ENCODE data around the gene SLC7A1.

SLC7A1 gene

DNA sequence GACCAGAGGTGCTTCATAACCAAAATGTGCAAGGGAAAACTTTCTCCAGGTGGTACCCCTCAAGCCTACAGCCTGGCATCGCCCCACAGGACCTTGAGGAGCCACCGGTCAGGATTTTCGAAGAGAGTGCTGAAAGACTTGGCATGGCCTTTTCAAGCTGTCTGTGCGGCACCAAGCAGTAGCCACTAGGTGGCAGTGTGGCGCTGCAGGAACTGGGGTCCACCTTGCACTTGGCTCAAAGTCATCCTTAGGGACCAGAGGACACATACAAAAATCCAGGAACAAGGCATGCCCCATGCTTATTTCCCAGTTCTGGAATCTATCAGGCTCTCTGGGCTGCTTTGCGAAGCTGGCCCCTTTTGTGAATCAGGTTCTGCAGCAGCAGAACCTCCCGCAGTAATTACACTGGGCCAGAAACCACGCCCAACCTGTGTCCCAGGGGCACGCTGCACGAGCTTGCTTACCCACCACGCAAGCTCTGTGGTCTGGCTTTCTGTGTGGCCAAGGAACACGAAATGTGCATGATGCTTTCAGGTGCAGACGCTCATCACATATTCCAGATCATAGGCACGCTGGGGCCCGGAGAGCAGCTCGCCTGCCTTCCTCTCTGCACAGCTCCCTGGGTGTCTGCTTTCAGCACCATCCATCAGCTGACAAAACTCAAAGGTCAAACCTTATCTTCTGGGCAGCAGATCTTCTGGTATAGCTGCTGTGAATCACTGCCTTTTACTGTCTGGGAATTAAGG lies 87.2 kb downstream of the SLC7A1 start:
- DNase-seq = peak; percentile 59 to 67

DNA sequence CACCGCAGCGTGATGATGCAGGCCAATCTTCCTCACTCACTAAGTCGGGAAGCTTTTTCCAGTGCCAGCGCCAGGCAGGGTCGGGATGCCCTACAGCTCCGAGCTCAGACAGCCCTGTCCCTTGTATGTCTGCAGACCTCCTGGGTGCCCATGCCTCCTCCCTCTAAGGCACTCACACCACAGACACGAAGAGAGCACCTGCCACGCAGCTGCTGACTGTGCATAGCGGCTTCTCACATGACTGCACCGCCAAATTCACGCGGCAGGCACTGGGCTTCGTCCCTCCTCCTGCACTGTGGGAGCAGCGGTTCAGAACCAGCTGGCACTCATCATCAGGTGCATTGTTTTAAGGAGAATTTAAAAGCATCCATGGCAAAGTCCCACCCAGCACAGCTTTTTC lies 88.1 kb downstream of the SLC7A1 start:
- no peak for DNase-seq

DNA sequence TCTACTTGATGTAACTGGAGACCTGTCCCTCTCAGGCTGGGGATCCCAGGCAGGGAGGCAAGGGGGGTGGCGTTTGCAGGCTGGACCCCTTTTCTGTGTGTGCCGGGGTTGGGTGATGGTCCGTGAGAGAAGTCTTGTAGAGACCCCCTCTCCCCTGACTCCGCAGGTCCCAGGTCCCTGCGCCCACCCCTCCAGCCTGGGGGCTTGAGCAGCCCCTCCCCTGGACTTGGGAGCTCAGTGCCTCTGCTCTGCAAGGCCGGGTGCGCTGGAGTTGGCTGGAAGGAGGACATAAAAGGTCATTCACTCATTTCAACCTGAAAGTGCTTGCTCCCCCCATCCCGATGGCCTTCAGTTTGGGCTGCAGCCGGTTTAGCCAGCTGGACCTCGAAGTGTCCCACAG lies 89.5 kb downstream of the SLC7A1 start:
- no peak for DNase-seq

DNA sequence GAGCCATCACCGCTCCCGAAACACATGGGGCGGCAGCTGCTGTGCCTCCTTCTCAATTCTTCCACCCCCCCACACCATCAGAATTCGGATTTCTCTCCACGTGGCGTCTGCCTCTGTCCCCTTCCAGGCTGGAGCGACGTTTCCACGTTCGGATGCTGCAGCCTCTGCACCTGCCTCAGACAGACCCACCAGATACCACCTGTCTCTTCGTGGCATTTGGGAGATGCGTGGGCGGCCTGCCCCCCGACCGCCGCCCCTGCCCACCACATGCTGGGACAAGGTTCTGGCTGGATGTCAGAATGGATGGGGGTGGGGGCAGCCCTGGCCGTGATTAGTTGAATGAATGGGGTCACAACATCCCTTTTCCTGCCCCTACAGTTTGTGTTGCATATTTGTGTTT lies 90.0 kb downstream of the SLC7A1 start:
- no peak for DNase-seq

DNA sequence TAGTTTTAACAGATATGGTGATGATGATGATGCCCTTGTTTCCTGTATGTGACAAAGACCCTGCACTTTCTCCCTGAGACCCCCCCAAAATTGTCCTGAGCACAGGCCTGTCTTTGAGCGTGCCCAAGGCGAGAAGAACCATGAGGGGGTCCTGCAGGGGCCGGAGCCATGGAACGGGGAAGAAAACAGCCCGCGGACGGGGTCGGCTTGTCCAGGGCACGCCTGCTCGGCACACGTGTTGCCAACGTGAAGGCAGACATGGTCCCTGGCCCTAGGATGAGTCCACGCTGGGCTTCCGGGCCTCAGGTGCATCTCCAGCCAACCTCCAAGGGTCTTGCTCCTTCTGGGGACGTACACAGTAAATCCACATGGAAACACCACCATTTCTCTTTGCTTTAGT lies 90.8 kb downstream of the SLC7A1 start:
- no peak for DNase-seq

DNA sequence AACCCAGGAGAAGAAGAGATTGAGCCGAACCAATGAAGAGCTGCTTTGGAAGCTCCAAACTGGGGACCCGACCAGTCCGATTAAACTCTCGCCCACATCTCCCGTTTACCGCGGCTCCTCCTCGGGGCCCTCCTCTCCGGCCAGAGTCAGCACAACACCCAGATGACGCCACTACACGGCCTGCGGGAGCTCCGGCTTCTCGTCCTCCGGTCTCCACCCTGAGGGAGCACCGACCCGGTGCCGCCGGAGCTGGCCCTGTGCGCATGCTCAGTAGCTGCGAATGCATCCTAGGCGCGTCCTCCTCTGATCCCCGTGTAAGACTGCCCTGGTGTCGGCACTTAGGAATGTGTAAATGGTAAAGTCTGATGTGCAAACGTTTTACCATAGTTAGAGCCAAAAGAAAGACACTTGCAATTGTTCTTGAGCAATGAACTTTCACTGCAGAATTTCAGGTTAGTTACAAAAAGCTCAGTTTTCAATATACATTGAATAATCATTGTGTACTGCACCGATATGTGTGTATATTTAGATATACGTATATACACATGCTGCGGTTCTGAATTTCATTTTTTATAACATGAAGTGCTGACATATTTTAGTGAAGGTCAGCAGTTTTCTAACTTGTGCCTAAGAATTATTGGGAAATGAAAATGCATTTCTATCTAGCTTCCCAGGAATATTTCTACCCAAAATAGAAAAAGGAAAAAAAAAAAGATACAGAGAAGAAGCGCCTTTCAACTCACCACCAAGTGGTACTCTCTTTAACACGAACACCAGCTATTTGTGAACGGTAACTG lies 92.2 kb downstream of the SLC7A1 start:
- DNase-seq = no peak

DNA sequence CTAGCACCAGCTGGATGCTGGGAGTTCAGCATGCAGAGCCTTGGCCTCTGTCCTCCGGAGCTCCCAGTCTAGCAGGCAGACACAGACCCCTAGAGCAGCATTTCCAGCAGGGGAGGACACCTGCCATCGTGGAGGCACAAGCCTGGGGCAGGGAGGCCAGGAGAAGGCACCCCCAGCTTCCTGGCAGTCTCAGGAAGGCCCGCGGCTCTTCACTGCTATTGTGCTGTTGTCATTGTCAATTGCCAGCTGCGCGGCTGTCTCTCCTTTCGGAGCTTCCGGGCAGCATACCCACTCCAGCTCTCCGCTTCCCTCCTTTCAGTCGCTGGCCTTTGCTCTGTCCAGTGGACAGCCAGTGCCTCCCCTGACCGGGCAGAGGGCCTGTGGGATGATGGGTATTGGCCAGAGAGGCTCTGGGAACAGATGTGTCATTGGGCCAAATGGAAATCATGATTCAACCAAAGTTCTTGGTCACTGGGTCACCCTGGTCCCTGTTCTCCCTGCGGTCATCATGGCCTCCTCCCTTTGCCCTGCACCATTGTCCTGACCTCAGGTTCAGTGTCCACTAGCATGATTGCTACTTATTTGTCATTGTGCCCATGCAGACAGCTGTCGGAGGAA lies 93.0 kb downstream of the SLC7A1 start:
- no peak for DNase-seq

DNA sequence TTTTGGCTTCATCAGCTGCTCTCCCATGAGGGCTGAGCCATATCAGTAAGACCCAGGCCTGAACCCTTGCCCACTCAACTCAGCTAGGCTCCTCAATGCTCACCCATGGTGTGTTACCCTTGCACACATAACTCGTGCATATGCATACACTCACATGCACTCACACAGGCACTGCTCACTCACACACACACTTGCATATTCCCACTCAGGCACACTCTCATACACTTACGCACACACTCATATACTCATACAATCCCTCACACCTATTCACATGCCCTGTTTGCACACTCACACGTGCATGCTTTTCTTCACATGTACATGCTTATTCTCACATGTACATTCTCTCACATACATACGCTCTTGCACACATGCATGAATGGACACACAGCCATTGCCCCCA lies 93.8 kb downstream of the SLC7A1 start:
- no peak for DNase-seq

DNA sequence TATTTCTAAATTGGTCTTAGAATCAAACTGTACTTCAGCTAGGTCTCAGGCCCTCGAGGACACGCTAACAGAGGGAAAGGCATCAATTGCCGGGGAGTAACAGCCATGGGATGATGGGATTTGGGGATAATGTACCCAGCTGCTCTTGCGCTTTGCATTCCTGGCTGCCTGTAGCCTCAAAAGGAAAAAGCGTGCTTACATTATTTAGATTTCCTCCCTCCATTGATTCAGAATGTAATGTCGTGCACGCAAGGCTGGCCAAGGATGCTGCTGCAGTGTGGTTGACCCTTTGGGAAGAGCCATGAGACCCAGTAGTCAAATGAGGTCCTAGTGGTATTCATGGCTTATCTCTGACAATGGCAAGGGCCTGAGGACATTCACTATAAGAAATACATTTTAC lies 95.1 kb downstream of the SLC7A1 start:
- no peak for DNase-seq

DNA sequence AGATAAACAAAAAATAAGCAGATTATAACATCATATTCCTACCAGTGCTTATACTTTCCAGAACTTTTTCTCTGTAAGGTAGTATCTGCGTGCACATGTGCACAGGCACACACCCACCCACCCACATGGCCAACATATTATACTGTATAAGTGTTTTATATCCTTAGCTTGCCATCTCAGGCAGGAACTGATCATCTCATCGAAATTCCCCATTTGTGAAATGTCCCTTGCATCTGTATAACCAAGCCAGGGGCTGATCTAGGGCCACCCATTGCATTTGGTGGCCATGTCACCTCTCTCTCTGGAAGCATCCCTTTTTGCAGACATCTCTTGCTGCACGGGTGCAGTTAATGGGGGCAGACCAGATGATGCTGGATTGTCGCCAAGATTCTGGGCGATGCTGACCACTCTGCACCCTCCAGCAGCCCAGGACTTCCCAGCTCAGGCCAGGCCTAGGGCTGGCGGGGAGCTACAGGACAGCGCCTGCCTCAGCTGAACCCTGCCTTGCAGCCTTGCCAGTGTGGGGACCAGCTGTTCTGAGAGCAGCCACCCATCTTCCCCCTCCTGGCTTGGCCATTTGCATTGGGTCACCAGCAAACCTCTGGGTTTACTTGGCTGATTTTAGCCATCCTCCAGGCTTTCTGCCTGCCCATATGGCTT lies 95.9 kb downstream of the SLC7A1 start:
- no peak for DNase-seq

DNA sequence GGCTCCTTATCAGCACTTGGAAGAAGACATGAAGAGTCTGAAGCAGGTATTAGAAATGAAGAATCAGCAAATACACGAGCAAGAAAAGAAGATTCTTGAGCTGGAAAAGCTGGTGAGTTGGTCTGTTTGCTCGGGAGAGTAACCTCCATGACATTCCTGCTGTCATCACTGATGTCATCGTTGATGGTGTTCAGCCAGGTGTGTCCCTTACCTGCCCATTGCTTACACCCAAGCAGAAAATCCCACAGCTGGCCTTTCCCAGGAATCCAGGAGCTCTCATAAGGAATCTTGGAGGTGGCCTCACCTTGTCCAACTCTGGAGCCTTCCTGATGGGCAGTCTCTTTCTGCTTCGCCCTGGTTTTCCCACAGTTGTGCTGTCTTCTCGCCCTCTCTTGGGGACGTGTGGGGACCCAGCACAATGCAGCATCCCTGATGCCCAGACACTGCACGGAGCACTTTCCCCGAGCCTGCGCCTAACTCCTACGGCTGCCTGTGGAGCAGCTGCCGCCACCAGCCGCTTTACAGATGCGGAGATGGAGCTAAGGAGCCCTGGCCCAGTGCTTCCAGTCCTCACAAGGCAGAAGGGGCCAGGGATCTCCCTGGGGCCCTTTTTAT lies 97.0 kb downstream of the SLC7A1 start:
- DNase-seq = no peak

DNA sequence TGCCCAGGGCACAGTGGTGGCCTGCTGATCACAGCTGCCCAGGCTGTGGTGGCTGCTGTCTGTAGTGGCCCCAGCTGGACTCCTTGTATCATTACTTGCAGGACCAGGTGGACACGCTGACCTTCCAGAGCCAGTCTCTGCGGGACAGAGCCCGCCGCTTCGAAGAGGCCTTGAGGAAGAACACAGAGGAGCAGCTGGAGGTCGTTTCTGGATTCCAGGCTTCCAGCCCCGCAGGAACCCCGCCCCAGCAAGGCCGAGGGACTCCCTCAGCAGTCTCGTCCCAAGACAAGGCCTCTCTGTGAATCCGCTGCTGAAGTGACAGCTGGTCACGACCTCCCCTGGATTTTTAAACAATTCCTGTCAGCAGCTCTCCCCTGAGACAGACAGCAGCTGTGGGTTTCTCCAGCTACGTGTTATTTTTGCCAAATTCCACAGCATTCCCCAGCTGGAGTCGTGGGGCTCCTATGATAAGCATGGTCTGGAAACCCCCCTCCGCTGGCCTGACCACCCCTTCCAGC lies 98.3 kb downstream of the SLC7A1 start:
- no peak for DNase-seq

DNA sequence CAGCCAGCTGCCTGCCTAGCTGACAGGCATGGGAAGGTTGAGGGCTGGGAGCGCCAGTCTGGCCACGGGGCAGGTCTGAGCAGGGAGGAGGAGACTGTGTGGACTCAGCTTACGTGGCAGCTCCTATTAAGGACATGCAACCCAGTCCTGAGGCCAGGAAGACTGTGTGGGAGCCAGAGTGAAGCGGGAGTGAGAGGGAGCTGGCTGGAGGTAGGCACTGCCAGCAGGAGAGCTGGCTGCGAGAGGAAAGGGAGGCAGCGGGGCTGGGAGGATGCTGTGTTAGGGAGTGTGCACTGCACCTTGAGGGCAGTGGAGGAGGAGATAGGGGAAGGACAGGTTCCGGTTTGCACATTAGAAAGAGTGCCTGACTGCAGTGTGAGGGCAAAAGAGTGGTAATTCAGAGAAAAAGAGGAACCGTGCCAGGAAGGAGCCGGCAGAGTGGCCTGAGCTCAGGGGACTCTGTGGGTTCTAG lies 99.2 kb downstream of the SLC7A1 start:
- no peak for DNase-seq

DNA sequence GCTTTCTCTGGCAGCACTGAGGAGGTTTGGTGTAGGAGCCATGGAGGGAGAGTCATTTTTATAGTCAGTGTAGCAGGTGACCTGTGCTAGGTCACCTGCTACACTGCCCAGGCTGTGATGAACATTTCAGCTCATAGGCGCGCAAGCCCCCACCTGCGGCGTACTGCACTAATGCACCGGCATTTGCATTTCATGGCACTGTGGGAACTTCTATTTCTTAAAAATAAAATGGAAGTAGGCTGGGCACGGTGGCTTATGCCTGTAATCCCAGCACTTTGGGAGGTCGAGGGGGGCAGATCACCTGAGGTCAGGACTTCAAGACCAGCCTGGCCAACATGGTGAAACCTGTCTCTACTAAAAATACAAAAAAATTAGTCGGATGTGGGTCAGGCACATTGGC lies 101.0 kb downstream of the SLC7A1 start:
- no peak for DNase-seq

DNA sequence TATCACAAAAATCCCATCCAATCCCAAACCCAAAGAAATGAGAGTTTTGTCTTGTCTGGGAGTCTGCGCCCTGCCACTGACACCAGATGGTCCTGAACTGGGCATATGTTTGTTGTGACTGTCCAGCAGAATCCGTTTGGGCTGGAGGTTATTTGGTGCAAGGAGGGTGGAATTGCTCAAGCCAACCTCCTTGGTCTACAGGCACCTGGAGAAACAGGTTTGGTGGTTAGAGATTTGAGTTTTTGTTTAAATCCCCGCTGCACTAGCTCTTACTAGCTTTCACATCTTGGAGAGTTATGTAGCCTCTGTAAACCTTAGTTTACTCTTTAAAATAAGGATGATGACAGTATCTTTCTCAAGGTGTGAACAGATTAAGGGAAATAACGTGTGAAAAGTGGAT lies 101.7 kb downstream of the SLC7A1 start:
- DNase-seq = no peak

DNA sequence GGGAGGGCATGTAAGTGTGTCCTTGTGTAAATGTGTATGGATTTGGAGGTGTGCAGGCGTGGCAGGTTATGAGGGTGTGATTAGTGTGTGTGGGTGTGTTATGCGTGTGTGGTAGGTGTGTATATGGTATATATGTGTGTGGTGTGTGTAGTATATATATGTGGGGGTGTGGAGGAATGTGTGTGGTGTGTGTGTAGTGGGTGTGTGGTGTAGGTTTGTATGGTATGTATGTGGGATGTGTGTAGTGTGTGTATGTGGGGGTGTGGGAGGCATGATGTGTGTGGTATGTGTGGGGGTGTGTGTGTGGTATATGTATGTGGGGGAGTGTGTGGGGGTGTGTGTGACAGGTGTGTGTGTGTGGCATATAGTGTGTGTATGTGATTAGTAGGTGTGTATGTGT lies 104.2 kb downstream of the SLC7A1 start:
- DNase-seq = no peak

DNA sequence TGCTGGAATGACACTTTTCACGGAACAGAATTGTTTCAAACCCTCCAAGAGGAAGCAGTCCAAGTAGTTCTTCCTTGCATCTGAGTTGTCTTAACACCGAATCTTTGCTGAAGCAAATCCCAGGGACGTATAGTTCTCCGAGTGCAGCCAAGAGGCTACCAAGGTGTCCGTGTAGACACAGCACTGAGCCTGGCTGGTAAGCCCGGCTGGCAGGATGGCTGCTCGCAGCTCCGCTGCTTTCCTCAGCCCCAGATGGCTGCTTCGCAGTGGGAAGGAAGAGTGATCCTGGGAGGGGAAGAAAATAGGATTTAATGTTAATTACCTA lies 105.0 kb downstream of the SLC7A1 start:
- DNase-seq = no peak

DNA sequence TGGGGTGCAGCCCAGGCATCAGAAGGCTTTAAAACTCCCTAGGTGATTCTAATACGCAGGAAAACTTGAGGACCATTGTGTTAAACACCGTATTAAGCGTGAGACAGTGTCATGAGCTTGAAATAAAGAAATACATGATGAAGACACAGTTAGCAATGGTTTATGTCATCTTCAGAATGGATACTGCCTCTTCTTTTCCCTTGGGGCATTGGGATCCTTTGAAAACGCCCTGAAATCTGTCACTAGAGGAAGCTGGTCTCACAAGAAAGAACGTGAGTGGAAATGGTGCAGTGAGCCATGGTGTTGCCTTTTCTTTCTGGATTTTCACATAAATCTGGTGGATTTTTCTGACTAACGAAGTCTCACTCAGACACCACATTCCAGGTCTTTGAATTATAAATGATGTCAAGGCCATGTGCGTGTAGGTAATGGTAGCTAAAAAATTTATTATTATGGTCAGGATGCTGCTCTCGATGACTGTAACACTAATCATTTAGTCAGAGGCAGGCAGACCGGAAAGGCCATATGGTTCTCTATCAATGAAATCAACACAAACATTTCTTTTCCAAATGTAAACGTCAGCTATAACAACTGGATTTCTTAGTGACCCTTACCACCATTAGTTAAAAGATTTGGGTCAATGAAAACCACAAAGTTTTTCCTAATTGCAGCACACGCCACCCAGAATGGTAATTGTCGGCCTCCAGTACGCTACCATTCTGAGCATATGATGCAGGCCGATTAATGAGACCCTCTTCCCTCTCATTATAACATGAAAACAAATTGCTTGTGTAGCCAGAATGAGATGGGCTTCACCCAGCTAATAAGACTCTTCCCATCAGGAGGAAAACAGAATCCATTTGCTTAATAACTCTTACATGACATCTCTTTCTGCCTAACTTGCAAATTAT lies 105.6 kb downstream of the SLC7A1 start:
- no peak for DNase-seq

DNA sequence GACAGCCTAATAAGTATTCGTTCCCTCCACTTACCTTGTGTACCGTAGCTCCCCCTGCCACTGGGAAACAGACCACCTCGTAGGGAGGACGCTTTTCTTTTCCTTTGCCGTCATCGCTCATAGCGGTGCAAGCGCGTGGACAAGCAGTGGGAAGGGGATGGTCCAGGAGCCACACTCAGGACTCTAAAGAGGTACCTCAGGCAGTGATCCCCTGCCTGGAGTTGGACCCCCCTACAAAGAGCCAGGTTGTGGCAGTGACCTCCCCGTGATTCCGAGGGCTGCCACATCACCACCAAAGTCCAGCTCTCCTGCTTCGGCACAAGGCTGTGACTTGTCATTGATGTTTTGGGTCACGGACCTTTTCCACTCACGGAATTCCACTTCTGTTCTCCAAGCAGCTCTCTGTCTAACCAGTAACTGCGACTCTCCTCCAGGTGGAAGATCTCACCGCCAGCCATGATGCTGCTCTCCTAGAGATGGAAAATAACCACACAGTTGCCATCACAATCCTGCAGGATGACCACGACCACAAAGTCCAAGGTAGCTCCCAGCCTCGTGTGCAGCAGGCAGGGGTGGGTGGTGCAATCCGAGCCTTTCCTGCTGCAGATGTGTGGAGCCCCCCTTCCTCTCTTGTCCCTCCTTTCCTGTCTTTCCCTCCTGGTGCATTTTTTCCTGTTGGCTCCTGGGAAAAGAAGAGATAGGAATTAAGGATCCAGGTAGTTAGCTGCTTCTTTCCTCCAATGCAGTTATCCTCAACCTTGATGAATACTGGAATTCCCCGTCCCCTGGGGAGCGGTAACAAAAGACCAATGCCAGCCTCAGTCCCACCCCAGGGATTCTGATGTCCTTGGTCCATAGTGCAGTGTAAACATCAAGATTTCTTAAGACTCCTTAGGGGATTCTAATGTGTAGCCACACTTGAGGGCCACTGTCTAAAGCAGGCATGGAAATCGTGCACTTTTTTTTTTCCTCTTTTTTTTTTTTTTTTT lies 107.7 kb downstream of the SLC7A1 start:
- DNase-seq = no peak

DNA sequence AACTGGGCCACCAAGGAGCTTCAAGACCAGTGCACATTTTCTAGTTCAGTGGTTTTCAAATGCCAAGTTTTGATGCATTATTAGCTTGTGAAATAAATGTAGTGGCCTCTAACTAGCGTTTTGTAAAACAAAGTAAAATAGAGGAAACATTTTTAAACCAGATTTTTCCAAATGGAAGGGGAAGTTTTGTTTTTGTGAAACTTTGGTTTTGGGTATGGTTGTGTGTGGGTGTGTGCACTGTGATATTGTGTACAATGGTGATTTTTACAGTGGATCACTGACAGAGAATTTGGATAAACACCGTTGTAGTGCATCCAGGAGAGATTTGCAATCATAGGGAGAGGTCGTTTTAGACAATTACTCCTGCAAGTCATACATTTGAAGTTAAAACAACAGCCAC lies 108.9 kb downstream of the SLC7A1 start:
- no peak for DNase-seq

DNA sequence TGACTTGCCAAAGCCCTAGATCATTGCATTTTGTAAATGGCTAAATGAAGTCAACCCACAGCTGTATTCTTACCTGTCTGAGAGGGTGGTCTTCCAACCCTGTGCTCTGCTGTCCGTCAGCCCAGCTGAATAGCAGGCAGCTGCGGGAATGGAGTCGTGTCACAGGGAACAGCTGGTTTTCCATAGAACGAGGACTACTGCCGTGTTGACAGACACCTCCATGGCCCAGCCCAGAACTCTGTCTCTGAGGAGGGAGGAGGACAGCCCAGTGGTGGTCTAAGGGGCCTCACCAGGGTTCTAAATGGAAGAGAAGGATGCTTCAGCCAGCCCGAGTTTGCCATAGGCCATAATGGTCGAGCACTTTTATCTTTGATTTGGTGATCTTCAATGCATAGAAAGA lies 110.7 kb downstream of the SLC7A1 start:
- no peak for DNase-seq

All from stimulated activated CD4-positive, alpha-beta T cell treated with anti-CD3 and anti-CD28 coated beads, Interleukin-4, amount 100 ng/mL, for 4 hours (primary cell).